Endothelial cell of umbilical vein (primary cell): Measurements from ENCODE around the gene DPP3. TPM values are rescaled to one million over a fixed set of nuclear protein-coding genes. Genes with fewer than 3 reads are reported as not detected.

Experiments used
- BruUV-seq: library from RNA; stranded (reverse); fragments of 400-500 nt; replicated peaks from 2 replicates; lab custom pipeline; 2021; lab: Mats Ljungman, UMichigan
- CTCF ChIA-PET: fragments of 300-600, 350-600 bp; sonication (Branson Sonifier 250); formaldehyde crosslinking; loops from one replicate; lab custom pipeline; 2021; ENCODE audit warnings: antibody characterized with exemption, inconsistent platforms; lab: Charles Lee
- POLR2A ChIA-PET: fragments of 300-600, 350-600 bp; sonication (Branson Sonifier 250); formaldehyde crosslinking; loops from one replicate; lab custom pipeline; 2021; ENCODE audit warnings: antibody characterized with exemption, inconsistent platforms; lab: Charles Lee
- DNase-seq: peaks from one replicate; pipeline ENCODE4 v3.0.0-alpha.2; 2011; ENCODE audit warnings: low read depth, low spot score
- FAIRE-seq: peaks from 2 replicates; lab custom pipeline; 2011; peaks lifted over from hg19 to GRCh38; lab: Jason Lieb, UNC
- H2AFZ ChIP-seq: 2 replicates; pipeline ENCODE4 v1.6.0; 2012; ENCODE audit warnings: low read depth, low read length, control low read depth, inconsistent platforms
- H3K27ac ChIP-seq: 2 replicates; pipeline ENCODE4 v1.5.1; 2011; ENCODE audit warnings: low read depth, mild to moderate bottlenecking, control low read depth, low read length, moderate library complexity; ENCODE audit not compliant: insufficient read depth
- H3K27me3 ChIP-seq, 2 experiments: 2 replicates each; pipeline versions ENCODE4 v1.6.0 to v1.6.1; 2011; ENCODE audit warnings: low read length in 2 of 2, mixed read lengths in 1 of 2; ENCODE audit not compliant: control insufficient read depth in 2 of 2, insufficient read depth in 2 of 2
- H3K36me3 ChIP-seq, 2 experiments: 2 replicates in 1 of 2; 3 replicates in 1 of 2; pipeline ENCODE4 v1.5.1; 2011; ENCODE audit warnings: low read length in 2 of 2, mild to moderate bottlenecking in 1 of 2, moderate library complexity in 1 of 2; ENCODE audit not compliant: control insufficient read depth in 2 of 2, insufficient read depth in 2 of 2; ENCODE audit errors: extremely low read depth in 1 of 2
- H3K4me1 ChIP-seq: 3 replicates; pipeline ENCODE4 v1.5.1; 2011; ENCODE audit warnings: mild to moderate bottlenecking, low read length; ENCODE audit not compliant: control insufficient read depth, insufficient read depth; ENCODE audit errors: extremely low read depth
- H3K4me2 ChIP-seq: 2 replicates; pipeline ENCODE4 v1.6.1; 2011; ENCODE audit warnings: low read length, control low read depth, mixed read lengths; ENCODE audit not compliant: insufficient read depth
- H3K4me3 ChIP-seq, 3 experiments: fragments of 200-600 bp in 1 of 3; sonication (generic), shearing (Covaris generic) in 1 of 3; replicated peaks in 1 of 3; 2 replicates each; pipeline ENCODE4 v1.5.1; 2011 to 2016; ENCODE audit warnings: control low read depth in 3 of 3, low read length in 3 of 3, mild to moderate bottlenecking in 2 of 3, inconsistent platforms in 1 of 3, low read depth in 1 of 3, moderate library complexity in 1 of 3; ENCODE audit not compliant: insufficient read depth in 1 of 3
- H3K79me2 ChIP-seq: 2 replicates; pipeline ENCODE4 v1.6.0; 2012; ENCODE audit warnings: low read length, inconsistent platforms; ENCODE audit not compliant: control insufficient read depth, insufficient read depth
- H3K9ac ChIP-seq: replicated peaks from 2 replicates; pipeline ENCODE3; 2011; ENCODE audit warnings: low read length, control low read depth; ENCODE audit not compliant: insufficient read depth; ENCODE audit errors: extremely low read depth
- H3K9me1 ChIP-seq: replicated peaks from 3 replicates; pipeline ENCODE4 v1.6.0; 2011; ENCODE audit warnings: mild to moderate bottlenecking, low read length; ENCODE audit not compliant: control insufficient read depth, insufficient read depth; ENCODE audit errors: extremely low read depth
- H3K9me3 ChIP-seq: replicated peaks from 2 replicates; pipeline ENCODE4 v1.5.1; 2012; ENCODE audit warnings: low read length, inconsistent platforms; ENCODE audit not compliant: control insufficient read depth, insufficient read depth
- H4K20me1 ChIP-seq: replicated peaks from 2 replicates; pipeline ENCODE3; 2011; ENCODE audit warnings: mild to moderate bottlenecking, low read length; ENCODE audit not compliant: control insufficient read depth, insufficient read depth; ENCODE audit errors: extremely low read depth
- CTCF ChIP-seq, 2 donors: IDR thresholded peaks; 1 replicate in 1 of 2; 2 replicates in 1 of 2; pipeline ENCODE4 v1.5.1; 2011; ENCODE audit warnings: low read length in 2 of 2, mild to moderate bottlenecking in 2 of 2, moderate library complexity in 2 of 2, control low read depth in 1 of 2, inconsistent platforms in 1 of 2, low read depth in 1 of 2; ENCODE audit not compliant: insufficient read depth in 1 of 2; ENCODE audit errors: extremely low read depth in 1 of 2
- EZH2 ChIP-seq: IDR thresholded peaks from 2 replicates; pipeline ENCODE4 v1.6.1; 2012; ENCODE audit warnings: borderline replicate concordance, low read depth, mild to moderate bottlenecking, moderate library complexity, low read length, inconsistent platforms; ENCODE audit not compliant: severe bottlenecking
- FOS ChIP-seq: IDR thresholded peaks from 2 replicates; pipeline ENCODE4 v1.6.1; 2011; ENCODE audit warnings: mild to moderate bottlenecking, low read length, moderate library complexity, borderline replicate concordance; ENCODE audit not compliant: insufficient read depth
- GATA2 ChIP-seq: IDR thresholded peaks from 2 replicates; pipeline ENCODE4 v1.7.0; 2011; ENCODE audit warnings: low read depth, mild to moderate bottlenecking, moderate library complexity, mixed read lengths, low read length; ENCODE audit not compliant: insufficient read length, insufficient read depth
- JUN ChIP-seq: IDR thresholded peaks from 2 replicates; pipeline ENCODE4 v1.6.1; 2011; ENCODE audit warnings: borderline replicate concordance, low read depth; ENCODE audit not compliant: insufficient read length, insufficient read depth
- MYC ChIP-seq: IDR thresholded peaks from one replicate; pipeline ENCODE4 v1.6.1; 2011; ENCODE audit warnings: mild to moderate bottlenecking, low read depth, low read length
- POLR2A ChIP-seq: IDR thresholded peaks from 2 replicates; pipeline ENCODE4 v1.6.1; 2012; ENCODE audit warnings: low read depth, mild to moderate bottlenecking, control low read depth, low read length
- POLR2AphosphoS5 ChIP-seq: IDR thresholded peaks from 2 replicates; pipeline ENCODE4 v1.6.1; 2012; ENCODE audit warnings: low read depth, mild to moderate bottlenecking, control low read depth, low read length, moderate library complexity; ENCODE audit not compliant: insufficient read depth
- dilution Hi-C: fragments of 300-500 bp; cut with MboI; formaldehyde crosslinking; loops from one replicate; pipeline ENCODE4 v1.15.0; 2019; ENCODE audit warnings: low sequenced_read_pairs; ENCODE audit not compliant: extremely low pct_ligation_motif_present
- intact Hi-C: fragments of 100-400 bp; cut with micrococcal nuclease; formaldehyde crosslinking; loops from one replicate; pipeline ENCODE4 v1.10.0; 2022
- polyA plus RNA-seq, 4 experiments: library from polyadenylated mRNA; depleted of rRNA in 3 of 4; stranded (reverse) in 3 of 4; unstranded in 1 of 4; fragments of >200 nt; gene quantifications; 2 replicates each; pipeline versions ENCODE4 v1.2.1 to v1.2.3, GENCODE V29; 2011 to 2012; ENCODE audit warnings: missing spikeins in 1 of 4
- total RNA-seq: library from RNA; stranded (reverse); gene quantifications from 2 replicates; pipeline ENCODE4 v1.2.3, GENCODE V29; 2021
- TF ChIP-seq, protein P1 (sequence below): IDR thresholded peaks from 2 replicates; pipeline ENCODE4 v1.6.1; 2011; ENCODE audit not compliant: insufficient read depth, insufficient read length

The DPP3 gene
- total and polyA plus RNA-seq, 2 donors (not counting 3 experiments of a cell fraction or from before 2014, with no cell fraction given): 46.4 to 50.4 TPM

DNA sequence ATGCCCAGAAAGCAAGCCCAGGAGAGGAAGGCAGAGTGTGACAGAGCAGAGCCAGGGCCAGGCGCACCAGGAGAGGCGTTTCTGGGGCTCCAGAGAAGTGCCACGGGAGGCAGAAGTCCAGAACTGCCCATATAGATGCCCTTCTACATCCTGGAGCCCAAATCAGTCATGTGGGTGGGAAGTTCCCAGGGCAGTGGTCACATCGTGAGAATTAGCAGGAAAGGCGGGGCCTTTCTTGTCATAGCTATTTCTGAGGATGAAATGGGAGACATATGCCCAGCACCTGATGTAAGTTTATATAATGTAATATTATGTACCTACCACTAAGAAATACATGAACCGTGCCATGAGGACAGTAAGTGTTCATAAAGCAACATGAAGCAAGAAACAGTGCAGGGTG, 52.5 kb downstream of the DPP3 start:
- no peaks in the 10 kb centered on the region for H3K27me3 ChIP-seq
- BruUV-seq: no TSS peak
- H3K4me3 ChIP-seq: no peak overlapping the region
- H3K4me1 ChIP-seq: no peaks in the 10 kb centered on the region
- no peaks in the 10 kb centered on the region for H3K9me3 ChIP-seq
- ChIA-PET POLR2A (no interaction called here), CTCF (interaction anchor here (1.0 to 2.3 kb wide), 3 partner anchors 9 to 45 kb away, joined by 3 to 8 read pairs (median 4); no protein-coding TSS in a partner anchor)
- dilution Hi-C loops (no loop called here), intact Hi-C loops (no loop called here)
- DNase-seq (no peak), FAIRE-seq (no peak)
- H3K27ac ChIP-seq: no peak overlapping the region
- TF ChIP-seq POLR2AphosphoS5 (no peak), MYC (no peak), JUN (no peak)
- H4K20me1 ChIP-seq: no peaks in the 10 kb centered on the region
- no peak overlapping the region for H2AFZ ChIP-seq
- no peak overlapping the region for H3K4me2 ChIP-seq
- H3K36me3 ChIP-seq: peaks cover 0 to 4% of the 10 kb centered on the region in 2 experiments
- H3K9ac ChIP-seq: no peak overlapping the region
- H3K9me1 ChIP-seq: no peaks in the 10 kb centered on the region
- H3K79me2 ChIP-seq: no peaks in the 10 kb centered on the region

GRCh38 chr11:66539170-66539869, 59.1 kb downstream of the DPP3 start:
- H2AFZ ChIP-seq: no peak overlapping the region
- no peaks in the 10 kb centered on the region for H4K20me1 ChIP-seq
- no peaks in the 10 kb centered on the region for H3K9me3 ChIP-seq
- H3K4me1 ChIP-seq: peaks cover 17% of the 10 kb centered on the region
- TF ChIP-seq GATA2: no peak
- TF ChIP-seq POLR2A: no peak
- no peak for TF ChIP-seq CTCF (IDR thresholded peaks at IDR 0.05; ENCODE audit: extremely low read depth in 1 of 2, insufficient read depth in 1 of 2, low read depth in 1 of 2, low read length in 2 of 2)
- no peak for TF ChIP-seq MYC
- no peak for TF ChIP-seq FOS
- TF ChIP-seq POLR2AphosphoS5: no peak
- no peak for TF ChIP-seq JUN
- no peak for TF ChIP-seq EZH2
- TF ChIP-seq, protein P1, sequence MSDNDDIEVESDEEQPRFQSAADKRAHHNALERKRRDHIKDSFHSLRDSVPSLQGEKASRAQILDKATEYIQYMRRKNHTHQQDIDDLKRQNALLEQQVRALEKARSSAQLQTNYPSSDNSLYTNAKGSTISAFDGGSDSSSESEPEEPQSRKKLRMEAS: no peak
- CTCF ChIA-PET: no interaction called here
- no peak overlapping the region for H3K4me2 ChIP-seq
- DNase-seq: no peak
- peaks cover 0 to 14% of the 10 kb centered on the region in 2 experiments for H3K36me3 ChIP-seq
- no peak overlapping the region for H3K4me3 ChIP-seq
- H3K27me3 ChIP-seq: no peaks in the 10 kb centered on the region
- no peaks in the 10 kb centered on the region for H3K79me2 ChIP-seq
- intact Hi-C loops: no loop called here
- no peaks in the 10 kb centered on the region for H3K9me1 ChIP-seq
- no peak overlapping the region for H3K9ac ChIP-seq
- POLR2A ChIA-PET: no interaction called here
- dilution Hi-C loops: no loop called here
- FAIRE-seq: no peak
- no peak overlapping the region for H3K27ac ChIP-seq
- BruUV-seq: no TSS peak
